Skeletal muscle cell (primary cell): ENCODE data around the gene TMEM59.
"Not testable (repeated sequence)": the region's sequence is repeated elsewhere in the genome, so short reads cannot be mapped to it uniquely, and the experiment has no call there.

Experiments
- DNase-seq: peaks from one replicate; pipeline ENCODE4 v3.0.0-alpha.2; 2010; ENCODE audit warnings: low read depth
- H3K4me3 ChIP-seq: 2 replicates; pipeline ENCODE4 v1.5.1; 2011; ENCODE audit warnings: low read depth, mild to moderate bottlenecking, control low read depth, low read length, moderate library complexity

Gene TMEM59

DNA sequence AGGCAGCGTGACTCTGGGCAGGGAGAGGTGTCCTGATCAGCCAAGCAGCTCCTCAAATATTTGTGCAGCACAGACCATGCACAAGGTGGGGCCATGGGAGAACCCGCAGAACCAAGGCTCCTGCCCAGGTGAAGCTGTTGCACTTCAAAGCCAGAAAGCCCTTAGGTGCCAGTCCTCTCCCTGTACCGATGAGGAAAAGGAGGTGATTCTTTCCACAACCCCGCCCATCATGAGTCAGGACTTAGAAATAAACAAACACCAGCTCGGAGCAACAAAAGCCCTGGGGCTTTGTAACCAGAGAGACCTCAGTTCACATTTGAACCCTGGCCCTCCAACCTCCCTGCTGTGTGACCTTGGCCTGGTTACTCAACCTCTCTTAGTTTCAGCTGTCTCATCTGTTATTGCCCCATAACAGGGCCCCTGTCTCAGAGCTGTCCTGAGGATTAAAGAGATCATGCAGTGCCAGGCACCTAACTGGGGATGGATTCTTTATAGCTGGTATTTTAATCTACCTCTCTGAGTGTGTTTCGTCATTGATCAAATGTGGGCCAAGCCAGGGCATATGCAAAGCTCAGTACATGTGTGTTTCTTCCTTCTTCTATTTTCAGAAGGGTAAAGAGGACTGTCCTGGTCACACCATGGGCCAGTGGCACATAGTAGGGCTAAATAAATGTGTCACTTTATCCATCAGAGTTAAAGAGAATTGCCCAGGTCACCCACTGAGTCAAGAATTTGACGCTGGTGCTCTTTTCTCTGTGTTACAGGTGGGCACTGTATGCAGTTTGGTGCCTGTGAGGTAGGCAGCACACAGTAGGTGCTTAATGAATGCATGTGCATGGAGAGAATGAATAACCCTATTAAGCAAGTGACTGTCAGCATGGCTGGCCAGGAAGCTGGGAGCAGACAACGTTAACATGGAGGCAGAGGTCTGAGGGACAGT, 36.4 kb downstream of the TMEM59 start:
- DNase-seq, result no peak
- no peak overlapping the region for H3K4me3 ChIP-seq

DNA sequence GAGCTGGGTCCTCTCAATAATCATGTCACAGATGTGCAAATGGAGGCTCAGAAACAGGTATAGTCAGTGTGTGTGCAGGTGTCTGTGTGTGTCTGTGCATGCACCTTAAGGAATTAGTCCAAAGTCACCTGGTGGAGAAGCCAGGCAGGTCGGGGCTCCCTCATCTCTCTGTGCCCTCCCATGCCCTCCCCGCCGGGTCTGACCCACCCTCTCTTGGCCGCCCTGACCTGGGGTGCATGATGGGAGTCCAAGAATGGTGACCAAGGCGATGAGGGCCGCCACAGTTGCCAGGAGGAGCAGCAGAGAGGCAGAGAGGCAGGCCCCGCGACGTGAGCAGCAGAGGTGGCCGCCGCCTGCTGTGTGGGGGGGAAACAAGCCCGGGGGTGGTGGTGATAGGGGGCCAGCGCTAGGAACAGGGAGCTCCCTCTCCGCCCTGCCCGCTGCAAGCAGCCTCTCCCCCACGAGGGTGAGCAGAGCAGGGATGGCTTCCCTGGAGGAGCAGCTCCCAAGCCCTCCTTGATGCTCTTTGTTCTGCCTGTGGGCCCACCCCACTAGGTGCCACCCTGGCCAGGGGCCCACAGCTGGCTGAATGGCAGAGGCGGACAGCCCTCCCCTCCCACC, 38.9 kb downstream of the TMEM59 start:
- DNase-seq, result no peak
- no peak overlapping the region for H3K4me3 ChIP-seq

DNA sequence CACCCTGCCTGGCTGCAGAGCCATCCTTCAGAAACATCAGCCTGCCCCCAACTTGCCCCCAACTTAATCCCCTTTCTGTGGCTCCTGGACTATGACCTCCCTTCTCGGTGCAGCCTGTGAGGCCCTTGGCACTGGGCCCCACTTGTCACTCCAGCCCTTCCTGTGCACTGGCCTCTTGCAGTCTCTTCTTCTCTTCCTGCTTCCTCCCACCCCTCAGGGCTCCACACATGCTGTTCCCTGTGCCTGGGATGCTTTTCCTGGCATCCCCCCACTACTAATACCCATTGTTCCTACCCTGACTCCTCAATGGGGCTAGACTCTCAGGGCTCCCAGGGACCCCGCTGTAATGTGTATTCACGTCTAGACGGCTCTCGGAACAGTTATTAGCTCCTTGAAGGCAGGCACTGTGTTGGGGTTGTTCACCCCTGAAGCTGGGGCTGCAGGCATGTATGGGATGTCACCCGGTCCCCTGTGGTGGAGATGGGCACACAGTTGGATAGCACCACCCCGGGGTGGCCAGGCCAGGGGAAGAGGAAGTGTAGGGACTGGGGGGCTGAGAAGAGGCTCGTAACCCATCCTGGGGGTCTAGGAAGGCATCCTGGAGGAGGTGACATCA, 39.5 kb downstream of the TMEM59 start:
- H3K4me3 ChIP-seq, result no peak overlapping the region
- no peak for DNase-seq

GRCh38 chr1:54012863-54013262, 40.1 kb downstream of the TMEM59 start:
- DNase-seq, result no peak
- no peak overlapping the region for H3K4me3 ChIP-seq

DNA sequence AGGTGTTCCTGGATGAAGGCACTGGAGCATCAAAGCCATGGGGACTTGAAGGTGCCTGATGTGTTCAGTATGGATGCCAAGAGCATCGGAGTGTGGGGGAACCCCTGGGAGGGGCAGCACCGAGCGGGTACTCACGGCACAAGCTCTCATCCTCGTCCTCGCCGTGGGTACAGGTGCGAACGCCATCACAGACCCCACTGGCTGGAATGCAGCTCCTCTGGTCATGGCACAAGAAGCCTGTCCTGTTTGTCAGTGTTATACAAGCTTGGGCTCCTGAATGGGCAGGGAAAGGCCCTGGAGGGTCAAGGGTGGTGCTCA, 41.0 kb downstream of the TMEM59 start:
- DNase-seq, result no peak
- no peak overlapping the region for H3K4me3 ChIP-seq

DNA sequence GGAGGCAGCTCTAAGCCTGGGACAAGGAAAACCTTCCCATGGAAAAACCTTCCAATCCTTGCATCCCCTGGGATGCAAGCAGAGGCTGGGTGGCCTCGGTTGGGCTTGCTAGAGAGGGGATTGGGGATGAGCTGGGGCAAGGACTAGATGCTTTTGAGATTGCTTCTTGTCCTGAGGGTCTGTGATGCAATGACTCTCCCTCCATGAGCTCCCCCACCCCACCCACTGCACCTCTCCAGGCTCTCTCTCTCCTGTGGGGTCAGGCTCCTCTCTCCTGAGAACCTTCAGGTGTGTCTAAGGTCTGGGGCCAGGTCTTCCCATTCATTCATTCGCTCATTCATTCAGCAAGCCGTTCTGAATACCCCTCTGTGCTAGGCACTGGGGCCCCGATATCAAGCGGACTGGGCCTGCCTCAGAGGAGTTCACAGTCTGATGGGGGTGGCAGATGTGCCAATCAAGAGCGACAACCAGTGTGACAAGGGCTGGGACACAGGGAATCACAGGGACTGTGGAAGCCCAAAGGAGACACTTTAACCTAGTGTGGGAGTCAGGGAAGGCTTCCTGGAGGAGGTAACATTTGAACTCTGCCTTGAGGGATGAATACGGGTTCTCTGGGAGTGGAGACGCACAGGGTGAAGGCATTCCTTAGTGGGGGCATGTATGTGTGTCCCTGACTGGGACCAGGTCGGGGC, 41.5 kb downstream of the TMEM59 start:
- no peak overlapping the region for H3K4me3 ChIP-seq
- DNase-seq, result no peak

GRCh38 chr1:54010415-54011117, 42.4 kb downstream of the TMEM59 start:
- DNase-seq, result no peak
- no peak overlapping the region for H3K4me3 ChIP-seq

DNA sequence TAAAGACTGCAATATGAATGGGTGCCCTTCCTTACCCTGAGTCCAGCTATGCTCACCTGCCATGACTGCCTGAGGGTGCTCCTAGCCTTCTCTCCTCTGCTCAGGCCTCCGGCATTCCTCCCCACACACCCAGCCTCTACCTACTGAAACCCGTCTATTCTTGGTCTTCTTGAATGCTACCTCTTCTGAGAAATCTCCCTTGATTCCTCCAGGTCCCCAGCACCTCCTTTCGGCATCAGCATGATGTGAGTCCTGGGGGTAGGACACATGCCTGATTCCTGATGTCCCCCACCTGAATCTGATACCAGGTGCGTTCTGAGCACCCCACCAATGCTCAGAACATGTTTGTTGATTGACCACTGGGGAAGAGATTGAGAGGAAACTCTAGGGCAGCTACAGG, 43.6 kb downstream of the TMEM59 start:
- DNase-seq, result no peak

GRCh38 chr1:54008876-54009275, 44.1 kb downstream of the TMEM59 start:
- no peak for DNase-seq
- no peak overlapping the region for H3K4me3 ChIP-seq

More for the DNA sequence above, 43.6 kb downstream of the TMEM59 start:
- H3K4me3 ChIP-seq, result no peak overlapping the region

GRCh38 chr1:54007613-54008012, 45.4 kb downstream of the TMEM59 start:
- H3K4me3 ChIP-seq, result no peak overlapping the region
- DNase-seq, result no peak

DNA sequence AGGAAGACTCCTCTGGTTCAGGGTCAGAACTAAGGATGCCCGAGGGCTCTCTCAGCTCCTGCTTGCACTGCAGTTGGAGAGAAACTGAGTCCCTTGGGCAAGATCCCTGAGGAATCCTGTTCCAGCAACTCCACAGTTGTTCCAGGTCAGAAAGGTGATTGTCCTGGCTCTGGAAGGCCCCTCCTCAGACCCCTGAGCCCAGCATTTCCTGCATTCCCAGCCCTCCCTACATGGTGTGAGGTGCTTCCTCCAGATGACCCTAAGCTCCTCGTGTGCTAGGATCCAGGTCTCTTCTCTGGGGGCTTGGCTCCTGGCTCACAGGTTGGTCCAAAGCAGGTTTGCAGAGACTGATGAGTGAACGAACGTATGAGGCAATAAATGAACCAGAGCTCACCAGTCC, 46.5 kb downstream of the TMEM59 start:
- DNase-seq, result no peak

DNA sequence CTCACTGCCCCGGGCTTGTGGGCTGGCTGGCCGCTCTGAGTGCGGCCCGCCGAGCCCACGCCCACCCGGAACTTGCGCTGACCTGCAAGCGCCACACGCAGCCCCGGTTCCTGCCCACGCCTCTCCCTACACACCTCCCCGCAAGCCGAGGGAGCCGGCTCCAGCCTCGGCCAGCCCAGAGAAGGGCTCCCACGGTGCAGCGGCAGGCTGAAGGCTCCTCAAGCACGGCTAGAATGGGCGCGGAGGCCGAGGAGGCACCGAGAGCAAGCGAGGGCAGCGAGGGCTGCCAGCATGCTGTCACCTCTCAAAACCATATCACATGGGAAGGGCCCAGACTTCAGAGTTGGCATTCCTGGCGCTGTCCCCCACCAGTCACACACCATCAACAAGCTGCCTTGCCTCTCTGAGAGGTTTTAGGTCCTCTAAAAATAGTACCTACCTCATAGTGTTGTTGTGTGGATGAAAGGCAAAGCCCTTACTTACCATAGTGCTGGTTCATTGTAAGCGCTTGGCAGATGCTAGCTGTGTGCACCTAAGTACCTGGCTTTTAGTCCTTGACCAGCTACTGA, 48.4 kb downstream of the TMEM59 start:
- no peak for DNase-seq
- no peak overlapping the region for H3K4me3 ChIP-seq

More for the DNA sequence above, 46.5 kb downstream of the TMEM59 start:
- no peak overlapping the region for H3K4me3 ChIP-seq

- not testable (repeated sequence) for DNase-seq, H3K4me3 ChIP-seq
Measured at GRCh38 chr1:54003750-54004480, 49.1 kb downstream of the TMEM59 start.

DNA sequence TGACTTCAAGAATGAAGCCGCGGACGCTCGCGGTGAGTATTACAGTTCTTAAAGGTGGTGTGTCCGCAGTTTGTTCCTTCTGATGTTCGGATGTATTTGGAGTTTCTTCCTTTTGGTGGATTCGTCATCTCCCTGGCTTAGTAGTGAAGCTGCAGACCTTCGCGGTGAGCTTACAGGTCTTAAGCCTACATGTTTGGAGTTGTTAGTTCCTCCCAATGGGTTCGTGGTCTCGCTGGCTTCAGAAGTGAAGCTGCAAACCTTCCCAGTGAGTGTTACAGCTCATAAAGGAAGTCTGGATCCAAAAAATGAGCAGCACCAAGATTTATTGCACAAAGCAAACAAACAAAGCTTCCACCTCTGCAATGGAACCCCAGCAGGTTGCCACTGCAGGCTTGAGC, 49.8 kb downstream of the TMEM59 start:
- no peak for DNase-seq
- H3K4me3 ChIP-seq, result no peak overlapping the region

GRCh38 chr1:54002544-54003248, 50.3 kb downstream of the TMEM59 start:
- DNase-seq, result no peak
- no peak overlapping the region for H3K4me3 ChIP-seq

- DNase-seq, result no peak
Measured at GRCh38 chr1:54001591-54001990, 51.4 kb downstream of the TMEM59 start.

DNA sequence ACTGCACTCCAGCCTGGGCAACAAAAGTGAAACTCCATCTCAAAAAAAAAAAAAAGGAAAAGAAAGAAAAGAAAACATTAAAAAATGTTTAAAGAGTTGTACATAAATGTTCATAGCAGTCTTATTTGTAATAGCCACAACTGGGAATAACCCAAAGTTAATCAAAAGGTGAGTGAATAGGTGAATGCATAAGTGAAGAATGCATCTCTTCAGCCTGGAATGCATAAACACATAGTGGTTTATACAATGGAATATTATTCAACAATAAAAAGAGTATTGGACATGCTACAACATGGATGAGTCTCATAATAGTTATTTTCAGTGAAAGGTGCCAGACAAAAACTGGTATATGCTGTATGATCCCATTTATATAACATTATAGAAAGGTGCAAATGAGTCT, 53.1 kb downstream of the TMEM59 start:
- no peak overlapping the region for H3K4me3 ChIP-seq
- no peak for DNase-seq

More at GRCh38 chr1:54001591-54001990, 51.4 kb downstream of the TMEM59 start:
- H3K4me3 ChIP-seq, result no peak overlapping the region

- H3K4me3 ChIP-seq, result no peak overlapping the region
- no peak for DNase-seq
Measured at GRCh38 chr1:53998223-53998622, 54.8 kb downstream of the TMEM59 start.
